Fibroblast of gingiva (primary cell): Measurements from ENCODE around the gene GFM1.

Source experiments
- DNase-seq: peaks from one replicate; pipeline ENCODE4 v3.0.0-alpha.2; 2011; ENCODE audit warnings: low read depth

Gene GFM1

DNA sequence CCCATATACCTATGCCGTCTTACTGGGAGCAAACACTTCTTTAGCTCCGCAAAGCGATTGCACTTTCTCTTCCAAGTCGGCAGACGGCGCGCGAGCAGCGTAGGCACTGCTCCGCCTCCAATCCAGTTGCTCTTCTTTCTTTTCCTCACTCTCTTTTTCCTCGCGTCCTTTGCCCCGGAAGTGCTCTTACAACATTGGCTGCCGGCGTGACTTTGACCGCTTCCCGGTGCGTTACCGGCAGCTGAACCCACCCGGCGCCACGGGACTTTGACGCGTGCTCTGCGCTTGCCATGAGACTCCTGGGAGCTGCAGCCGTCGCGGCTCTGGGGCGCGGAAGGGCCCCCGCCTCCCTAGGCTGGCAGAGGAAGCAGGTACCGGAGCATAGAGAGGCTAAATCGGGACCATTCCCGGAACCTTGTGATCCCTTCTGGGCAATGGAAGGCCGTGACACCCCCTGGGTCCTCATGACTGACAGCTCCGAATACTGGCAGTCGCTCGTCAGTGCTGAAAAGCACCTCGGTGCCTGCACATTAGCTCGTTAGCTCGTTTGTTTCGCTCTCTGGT is at the start of gene GFM1:
TSS of gene GFM1 (plus strand) at position 183 of the 564 bp plus-strand sequence. CDS start at position 291, 108 bp downstream.
- peak; percentile 95 for DNase-seq

DNA sequence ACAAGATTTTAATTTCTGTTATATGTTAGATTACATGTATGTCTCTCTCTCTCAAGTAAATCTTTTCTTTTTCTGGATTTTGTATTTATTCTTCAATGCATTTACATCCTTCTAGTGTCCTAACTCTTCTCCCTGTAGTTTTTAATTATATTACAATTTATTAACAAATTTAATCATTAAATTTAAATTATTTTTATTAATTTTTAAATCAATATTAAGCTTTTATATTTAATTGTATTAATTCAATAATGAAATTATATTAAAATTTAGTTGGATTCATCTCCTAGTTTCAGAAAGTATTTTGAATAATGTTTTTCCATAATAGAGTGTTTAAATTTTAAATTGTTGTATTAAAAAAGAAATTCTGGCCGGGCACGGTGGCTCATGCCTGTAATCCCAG is 43.5 kb upstream of the GFM1 start:
- DNase-seq, result no peak

DNA sequence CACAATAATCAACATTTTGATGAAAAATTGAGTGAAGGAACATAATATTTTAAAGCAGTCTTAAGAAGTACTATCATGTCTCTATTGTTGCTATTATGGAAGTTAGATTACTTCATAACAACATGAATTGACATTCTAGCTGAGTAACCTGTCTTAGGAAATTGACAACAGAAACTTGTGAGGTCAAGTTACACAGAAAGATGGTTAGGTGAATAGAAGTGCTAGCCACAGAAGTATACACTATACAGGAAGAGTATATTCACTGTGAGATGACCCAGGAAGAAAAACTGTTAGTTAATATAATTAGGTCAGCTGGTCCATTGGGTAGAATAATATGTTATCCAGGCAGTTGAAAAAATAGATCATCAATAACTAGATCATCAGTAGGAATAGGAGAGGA is 42.1 kb upstream of the GFM1 start:
- no peak for DNase-seq

DNA sequence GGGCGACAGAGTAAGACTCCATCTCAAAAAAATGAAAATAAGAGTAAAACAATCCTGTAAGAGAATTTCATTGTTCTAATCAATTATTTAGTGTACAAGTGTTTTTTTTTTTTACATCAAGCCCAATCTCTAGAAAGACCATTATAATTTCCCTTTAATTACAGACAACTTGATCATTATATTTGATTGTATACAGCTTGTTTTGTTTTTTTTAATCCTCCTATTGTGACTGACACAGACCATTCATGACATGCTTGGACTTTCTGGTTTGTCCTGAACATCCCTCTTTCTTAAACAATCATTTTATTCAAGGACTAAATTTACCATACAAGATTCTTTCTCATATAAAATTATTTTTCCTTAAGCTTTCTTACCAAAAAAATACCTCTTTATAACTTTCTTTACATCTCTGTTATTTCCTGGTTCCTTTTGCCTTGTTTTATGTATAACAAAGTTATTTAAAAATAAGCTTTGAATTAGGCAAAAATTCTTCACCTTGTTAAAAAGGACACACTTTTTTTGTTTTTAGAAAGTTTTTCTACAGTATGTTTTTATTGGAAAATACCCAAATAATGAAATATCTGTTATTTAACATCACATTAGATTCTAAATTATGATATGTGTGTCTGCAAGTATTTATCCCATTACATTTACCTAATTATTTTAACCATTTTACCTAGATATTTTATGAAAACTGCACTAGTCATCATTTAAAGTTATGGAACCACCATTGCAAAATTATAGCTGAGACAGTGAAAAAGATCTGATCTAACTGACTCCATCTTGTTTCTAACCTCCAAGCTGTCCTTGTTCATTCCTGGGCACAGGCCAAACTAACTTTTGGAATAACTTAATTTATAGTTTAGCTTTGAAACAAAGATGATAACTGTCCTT is 26.1 kb upstream of the GFM1 start:
- DNase-seq, result no peak

DNA sequence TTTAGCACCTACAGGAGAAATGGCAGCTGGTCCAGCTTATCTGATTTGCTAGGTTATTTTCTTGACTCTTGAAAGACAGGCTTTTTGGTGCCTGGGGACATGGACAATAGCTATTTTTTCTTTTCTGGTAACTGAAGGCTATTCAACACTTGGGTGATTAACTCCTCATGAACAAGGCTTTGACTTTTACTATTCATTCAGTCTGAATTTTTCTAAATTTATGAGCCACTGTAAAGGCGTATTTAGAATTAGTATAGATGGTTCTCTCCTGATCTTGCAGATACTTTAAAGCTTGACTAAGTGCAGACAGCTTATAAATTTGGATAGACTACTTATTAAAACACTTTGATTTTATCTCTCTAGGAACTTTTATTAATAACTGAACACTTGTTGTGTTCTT is 18.4 kb upstream of the GFM1 start:
- no peak for DNase-seq

DNA sequence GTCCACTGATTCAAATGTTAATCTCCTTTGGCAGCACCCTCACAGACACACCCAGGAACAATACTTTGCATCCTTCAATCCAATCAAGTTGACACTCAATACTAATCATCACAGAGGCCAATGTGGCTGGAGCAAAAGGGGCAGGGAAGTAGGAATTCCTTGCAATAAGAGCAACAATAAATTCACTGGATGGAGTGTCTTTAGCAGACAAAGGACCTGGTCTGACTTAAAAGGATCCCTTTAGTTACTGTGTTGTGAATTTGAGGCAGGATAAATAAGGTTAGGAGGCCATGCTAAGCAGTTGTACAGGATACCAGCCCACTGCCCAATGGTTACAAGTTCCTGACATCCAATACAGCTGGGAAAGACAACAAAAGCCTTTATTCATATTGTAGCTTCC is 12.3 kb upstream of the GFM1 start:
- no peak for DNase-seq

DNA sequence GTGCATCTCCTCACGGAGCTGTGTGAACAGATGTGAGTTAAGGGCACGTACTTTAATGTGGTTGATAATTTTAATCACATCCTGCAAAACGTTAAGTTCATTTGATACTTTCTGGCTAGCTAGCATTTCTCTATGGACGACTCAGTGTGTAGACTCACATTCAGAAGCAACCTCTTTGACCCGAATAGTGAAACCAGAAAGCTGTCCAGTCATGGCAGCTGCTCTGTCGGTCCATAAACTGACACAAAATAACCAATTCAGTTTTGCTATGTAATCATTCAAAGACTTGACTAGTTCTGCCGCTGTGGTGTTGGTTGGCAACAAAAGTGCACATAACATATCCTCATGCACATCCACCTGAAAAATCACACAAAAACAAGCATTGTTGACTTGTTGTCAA is 3.7 kb upstream of the GFM1 start:
- DNase-seq, result no peak

DNA sequence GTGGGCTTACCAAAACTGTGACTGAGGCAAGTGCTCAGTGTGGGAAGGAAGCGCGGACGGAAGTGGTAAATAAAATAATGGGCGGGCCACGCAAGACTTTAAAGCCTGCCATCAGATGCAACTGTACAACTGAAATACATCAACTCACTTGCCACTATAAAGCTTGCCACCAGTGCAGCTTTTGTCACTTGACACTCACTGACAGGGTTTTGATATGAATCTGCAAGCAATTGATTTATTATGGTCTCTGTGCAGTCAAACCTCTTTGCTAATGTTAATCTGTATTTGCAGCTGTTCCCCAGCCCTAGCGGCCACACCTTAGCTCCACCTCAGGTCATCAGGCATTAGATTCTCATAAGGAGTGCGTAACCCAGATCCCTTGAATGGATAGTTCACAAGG is 2.3 kb upstream of the GFM1 start:
- DNase-seq, result no peak

DNA sequence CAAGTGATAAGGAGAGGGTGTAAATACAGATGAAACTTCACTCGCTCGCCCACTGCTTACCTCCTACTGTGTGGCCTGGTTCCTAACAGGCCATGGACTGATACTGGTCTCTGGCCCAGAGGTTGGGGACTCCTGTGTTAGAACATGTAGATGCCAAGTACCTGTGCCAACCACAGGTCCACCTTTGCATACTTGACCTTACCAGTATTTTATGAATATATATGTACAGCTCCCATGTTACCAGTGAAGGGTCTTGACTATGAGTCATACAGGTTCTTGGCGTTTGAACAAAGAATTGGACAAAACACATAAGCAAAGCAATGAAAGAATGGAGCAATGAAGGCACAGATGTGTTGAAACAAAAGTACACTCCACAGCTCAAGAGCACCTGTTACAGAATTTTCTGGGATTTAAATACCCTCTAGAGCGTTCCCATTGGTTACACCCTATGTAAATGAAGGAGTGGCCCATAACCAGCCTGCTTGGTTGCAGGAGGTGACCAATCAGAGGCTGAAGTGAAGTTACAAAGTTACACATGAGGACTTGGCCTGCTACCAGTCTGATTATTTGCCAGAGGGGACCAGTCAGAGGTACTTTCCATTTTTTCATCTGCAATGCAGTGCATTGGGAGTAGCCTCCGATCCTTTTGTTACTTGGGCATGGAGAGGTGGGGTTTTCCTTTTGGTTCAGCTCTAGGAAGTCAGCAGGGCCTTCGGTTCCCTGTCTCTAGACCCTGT is 1.7 kb upstream of the GFM1 start:
- DNase-seq, result no peak

DNA sequence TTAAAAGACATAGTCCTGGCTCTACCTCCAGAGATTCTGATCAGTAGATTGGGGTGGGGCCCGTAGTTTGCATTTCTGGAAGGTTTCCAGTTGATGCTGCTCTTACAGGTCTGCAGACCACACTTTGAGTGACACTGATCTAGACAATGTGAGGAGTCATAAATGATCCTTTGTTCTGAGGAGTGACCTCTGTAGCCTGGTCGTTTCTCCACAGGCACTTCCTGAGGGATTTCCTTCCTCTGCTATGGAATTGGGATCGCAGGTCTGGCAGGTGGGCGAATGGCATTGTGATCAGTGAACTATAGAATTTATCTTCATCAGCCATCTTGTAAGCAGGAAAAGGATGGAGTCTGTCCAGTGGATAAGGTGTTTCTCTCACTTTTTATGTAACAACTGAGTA is 5.5 kb downstream of the GFM1 start:
- DNase-seq, result no peak

DNA sequence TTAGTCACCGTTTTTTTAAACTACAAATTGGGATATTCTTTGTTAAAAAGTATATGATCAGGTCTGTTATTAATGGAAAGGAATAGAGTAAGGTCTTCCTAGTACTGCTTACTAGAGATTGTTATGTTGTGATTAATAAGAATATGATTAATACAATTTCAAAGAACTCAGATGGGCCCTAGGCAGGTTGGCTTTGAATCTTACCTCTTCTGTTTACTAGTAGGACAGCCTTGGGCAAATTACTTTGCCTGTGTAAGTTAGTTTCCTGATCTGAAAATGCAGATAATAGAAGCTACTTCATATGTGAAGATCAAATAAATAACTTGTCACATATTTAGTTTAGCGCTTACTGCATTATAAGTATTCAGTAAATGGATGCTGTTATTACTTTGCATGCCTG is 6.9 kb downstream of the GFM1 start:
- DNase-seq, result no peak

DNA sequence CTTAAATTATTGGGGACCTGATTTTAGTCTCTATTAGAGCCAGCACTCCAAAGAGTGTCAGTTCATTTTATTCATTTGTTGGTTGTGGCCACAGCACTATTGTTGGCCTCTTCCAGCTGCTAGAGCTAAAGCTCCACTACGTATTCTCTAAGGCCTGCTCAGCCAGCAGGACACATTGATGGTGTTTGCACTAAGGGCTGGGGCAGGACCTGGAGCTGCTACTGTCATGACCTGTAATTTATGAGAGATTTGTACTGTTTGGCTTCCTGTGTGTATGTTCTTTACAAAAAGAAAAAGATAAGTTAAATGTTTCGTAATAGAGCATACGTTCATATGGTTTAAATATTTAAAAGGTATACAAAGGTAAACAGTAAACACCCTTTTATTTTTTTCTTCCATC is 8.1 kb downstream of the GFM1 start:
- DNase-seq, result no peak

DNA sequence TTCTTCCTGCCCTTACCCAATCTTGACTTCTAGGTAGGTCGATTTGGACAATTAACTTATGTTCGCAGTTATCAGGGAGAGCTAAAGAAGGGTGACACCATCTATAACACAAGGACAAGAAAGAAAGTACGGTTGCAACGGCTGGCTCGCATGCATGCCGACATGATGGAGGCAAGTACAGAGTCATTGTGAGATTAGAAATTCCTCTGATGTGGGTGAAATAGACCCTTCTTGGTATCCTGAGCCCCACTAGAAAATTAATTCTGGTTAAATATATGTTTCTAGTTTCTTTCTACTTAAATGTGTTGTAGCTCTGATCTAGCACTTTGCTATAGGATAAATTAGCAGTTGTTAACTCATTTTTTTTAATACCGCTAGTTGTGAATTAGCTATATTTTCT is 14.6 kb downstream of the GFM1 start:
- DNase-seq, result no peak

DNA sequence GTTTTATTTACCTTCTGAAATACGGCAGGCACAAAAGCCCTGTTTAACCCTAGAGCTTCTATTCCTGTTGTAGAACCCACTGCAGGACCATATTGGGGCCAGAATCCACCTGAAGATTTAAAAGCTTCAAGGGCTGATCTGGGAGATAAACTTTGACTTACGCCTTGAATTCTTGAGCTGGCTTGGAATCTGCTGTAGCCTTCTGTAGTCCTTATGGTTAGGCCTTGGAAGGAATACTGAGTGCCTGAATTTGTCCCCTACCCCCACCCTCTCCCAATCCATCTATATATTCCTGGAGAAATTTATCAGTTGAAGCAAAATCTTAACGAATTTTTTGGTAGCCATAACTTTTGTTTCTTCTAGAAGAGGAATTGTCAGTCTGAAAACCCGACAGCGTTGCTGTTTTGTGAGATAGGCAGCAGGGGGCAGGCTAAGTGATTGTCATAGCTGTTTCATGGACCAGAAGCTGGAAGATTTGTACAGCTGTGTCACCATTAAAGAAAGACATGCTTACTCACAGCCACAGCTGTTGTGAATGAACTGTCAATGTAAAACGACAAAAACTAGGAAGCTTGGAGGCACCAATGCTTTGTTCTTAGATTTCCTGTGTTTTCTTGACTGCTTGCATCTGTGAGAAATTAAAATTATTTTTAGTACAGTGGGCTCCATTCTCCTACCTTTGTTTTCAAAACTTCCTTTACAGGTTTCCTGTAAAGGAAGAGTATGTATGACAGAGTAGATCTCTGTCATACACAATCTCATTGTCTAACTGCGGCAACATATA is 15.3 kb downstream of the GFM1 start:
- peak; percentile 72 for DNase-seq

DNA sequence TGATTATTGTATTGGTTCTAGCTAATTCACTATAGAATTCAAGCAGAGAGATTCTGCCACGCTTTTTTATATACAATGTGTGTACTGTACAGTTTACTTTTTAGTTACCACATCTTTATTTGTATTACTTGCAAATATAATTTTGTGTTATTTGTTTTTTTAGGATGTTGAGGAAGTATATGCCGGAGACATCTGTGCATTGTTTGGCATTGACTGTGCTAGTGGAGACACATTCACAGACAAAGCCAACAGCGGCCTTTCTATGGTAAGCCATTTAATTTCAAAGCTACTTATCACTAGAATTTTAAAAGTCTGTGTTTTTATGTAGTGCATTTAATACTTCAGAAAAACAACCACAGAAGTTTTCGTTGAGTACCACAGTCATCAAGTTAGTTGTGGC is 16.4 kb downstream of the GFM1 start:
- no peak for DNase-seq

DNA sequence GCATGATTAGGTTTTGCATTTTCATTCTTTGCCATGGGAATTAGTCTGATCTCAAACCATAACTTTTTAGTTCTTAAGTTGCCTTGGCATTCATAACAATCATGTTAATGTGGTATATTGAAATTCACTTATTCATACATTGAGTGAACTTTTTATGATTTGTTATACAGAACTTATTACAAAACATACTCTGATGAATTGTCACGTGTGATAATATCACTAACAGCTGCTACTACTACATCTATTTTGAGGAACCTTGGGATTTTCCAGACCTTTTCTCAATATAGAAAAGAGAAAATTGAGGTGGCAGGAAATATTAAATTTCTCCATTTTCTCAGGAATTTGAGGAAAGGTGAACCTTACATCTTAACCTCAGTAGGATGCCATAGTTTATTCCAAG is 18.9 kb downstream of the GFM1 start:
- no peak for DNase-seq

DNA sequence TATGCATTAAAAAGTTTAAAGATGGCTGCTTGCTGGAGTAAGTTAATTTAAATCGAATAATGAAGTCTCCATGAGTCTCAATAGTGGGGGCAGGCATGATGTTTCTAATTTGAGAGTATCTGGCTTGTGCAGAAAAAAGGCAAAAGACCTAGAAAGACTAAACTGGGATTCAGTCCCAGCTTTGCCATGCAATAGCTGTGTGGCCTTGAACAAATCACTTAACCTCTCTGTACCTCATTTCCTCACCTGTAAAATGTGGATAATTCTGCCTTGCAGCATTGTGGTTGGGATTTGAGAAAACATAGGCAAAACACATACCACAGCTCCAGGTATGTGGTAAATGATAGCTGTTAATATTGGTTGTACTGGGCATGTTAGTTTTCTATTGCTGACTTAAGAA is 19.5 kb downstream of the GFM1 start:
- no peak for DNase-seq

DNA sequence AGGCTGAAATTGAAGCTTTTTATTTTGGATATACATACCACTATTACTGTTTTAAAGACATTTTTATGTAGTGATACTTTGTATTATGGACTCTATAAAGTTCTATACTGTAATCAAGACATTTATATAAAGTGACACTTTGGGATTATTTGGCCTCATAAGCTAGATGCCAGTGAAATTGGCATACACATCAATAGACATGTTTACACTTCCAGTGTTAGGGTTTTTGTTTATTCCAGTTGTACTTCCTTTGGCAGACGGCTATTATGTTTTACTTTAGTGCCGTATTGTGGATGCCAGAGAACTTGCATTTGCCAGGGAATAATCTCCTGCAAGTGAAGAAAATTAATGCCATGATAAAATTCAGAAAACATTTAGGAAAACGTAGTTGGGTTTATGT is 22.1 kb downstream of the GFM1 start:
- DNase-seq, result no peak

DNA sequence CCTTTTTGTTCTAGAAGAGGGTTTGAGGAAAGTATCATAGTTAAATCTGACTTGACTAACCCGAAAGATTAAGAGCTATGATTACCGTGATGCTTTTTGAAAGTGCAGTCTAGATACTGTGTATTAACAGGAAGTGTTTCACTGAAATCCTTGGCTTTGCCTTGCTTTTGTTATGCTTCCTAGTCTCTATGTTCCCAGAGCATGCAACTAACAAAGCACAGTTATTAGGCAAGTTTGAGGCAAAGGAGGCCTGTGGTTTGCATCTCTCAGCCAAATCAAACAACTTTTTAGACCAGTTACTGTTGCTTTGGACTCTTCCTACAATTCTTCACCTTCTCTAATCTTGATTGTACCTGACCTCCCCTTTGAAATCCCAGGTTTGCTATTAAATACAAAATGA is 24.2 kb downstream of the GFM1 start:
- peak; percentile 63 for DNase-seq

DNA sequence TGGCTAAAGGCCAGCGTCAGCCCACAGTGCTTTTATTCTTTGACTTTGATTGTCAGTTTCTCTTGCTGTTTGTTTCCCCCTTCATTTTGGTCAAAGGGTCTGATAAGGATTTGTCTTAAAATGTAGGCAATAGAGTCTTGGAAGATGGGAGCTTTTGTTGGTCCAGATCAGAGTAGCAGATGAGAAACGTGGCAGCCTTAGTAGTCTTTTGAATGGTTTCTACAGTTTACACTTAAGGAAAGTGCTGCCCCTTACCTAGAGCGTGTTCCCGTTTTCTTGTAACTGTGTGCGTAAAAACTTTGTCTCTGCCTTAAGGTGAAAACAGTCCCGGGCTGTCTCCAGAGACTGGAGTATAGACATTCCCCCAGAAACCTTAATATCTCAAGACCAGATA is 27.5 kb downstream of the GFM1 start:
- DNase-seq, result no peak

DNA sequence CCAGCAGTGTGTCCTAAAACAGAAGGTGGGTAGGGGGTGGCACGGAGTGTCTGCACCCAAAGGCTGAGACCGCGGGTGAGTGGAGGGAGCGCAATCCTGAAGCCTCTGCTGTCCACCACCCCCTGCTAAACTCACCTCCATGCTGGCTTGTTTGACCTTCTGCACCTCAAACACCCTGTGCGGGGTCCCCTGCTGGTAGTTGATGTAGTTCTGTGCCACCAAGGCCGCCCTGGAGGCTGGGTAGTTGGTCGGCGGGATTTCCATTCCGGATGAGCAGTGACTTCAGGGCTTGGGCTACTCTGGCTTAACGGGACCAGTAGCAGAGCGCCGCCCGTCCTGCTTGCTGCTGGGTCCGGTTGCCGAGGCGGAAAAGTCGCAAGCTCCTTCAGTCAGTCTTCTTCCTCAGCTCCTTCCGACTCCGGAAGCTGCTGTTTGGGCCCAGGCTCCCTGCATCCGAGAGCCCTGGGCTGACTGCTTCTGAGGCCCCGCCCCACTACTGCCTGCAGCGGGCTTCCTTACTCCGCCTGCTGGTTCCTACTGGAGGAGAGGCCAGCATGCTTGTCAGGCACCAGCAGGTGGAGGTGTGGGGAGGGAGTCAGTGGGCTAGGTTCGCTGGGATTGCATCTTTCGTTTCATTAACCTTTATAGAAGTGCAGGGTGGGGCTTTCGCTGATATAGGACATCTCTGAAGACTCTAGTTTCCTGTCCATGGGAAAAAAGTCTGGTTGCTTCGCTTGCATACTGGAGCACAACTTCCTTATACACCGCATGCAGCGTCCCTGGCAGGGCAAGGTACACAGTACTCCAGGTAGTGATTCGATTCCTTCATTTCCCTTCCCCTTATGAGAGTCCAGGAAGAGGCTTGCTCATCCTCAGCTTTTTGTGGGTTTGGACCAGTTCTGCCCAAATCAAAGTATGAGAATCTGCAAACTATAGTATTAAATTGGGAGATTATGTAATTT is 28.2 kb downstream of the GFM1 start, which contains the start of gene LXN:
TSS of gene LXN (minus strand) at position 434 of the 962 bp plus-strand sequence. CDS start at position 264, 170 bp downstream.
- DNase-seq, result peak; percentile 73
